ENCODE measurements around the gene AGER.

The AGER gene

DNA sequence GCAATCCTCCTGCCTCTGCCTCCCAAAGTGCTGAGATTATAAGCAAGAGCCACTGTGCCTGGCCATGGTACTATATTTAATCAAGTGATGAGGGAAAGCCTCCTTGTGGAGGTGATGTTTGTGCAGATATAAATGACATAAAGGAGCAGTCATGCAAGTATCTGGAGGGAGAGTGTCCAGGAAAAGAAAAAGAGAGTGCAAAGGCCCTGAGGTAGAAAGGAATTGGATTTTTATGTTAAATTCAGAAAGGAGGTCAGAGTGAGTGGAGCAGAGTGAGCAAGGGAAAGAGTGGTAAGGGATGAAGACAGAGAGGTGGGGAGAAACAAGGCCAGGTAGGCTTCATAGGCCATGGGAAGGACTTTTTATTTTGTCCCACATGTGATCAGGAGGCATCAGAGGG, 46.6 kb downstream of the AGER start:
- Histone ChIP-seq H3K4me2 (ENCODE audit: insufficient read depth, low read length) (no peak overlapping the region), H3K9me3 (ENCODE audit: insufficient read depth, low read length, severe bottlenecking) (no peaks in the 10 kb centered on the region), H4K20me1 (ENCODE audit: insufficient read depth, low read length) (no peaks in the 10 kb centered on the region), H2AFZ (ENCODE audit: low read depth, low read length) (no peak overlapping the region), H3K79me2 (ENCODE audit: insufficient read depth, low read length) (no peaks in the 10 kb centered on the region), H3K4me3 (ENCODE audit: low read depth in 1 of 2, low read length in 2 of 2) (no peak overlapping the region), H3K36me3 (ENCODE audit: insufficient read depth, low read length) (no peaks in the 10 kb centered on the region), H3K27me3 (ENCODE audit: insufficient read depth, low read length, poor library complexity) (no peaks in the 10 kb centered on the region), H3K27ac (ENCODE audit: low read length) (no peak overlapping the region), H3K4me1 (ENCODE audit: insufficient read depth, low read length) (no peaks in the 10 kb centered on the region), H3K9ac (ENCODE audit: low read depth, low read length) (no peak overlapping the region)
- DNase-seq (no peak), ATAC-seq (ENCODE audit: insufficient read depth, low read depth) (no peak)
- TF ChIP-seq, protein P1, sequence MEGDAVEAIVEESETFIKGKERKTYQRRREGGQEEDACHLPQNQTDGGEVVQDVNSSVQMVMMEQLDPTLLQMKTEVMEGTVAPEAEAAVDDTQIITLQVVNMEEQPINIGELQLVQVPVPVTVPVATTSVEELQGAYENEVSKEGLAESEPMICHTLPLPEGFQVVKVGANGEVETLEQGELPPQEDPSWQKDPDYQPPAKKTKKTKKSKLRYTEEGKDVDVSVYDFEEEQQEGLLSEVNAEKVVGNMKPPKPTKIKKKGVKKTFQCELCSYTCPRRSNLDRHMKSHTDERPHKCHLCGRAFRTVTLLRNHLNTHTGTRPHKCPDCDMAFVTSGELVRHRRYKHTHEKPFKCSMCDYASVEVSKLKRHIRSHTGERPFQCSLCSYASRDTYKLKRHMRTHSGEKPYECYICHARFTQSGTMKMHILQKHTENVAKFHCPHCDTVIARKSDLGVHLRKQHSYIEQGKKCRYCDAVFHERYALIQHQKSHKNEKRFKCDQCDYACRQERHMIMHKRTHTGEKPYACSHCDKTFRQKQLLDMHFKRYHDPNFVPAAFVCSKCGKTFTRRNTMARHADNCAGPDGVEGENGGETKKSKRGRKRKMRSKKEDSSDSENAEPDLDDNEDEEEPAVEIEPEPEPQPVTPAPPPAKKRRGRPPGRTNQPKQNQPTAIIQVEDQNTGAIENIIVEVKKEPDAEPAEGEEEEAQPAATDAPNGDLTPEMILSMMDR (IDR thresholded peaks at IDR 0.05; ENCODE audit: borderline replicate concordance, extremely low read depth, low read length, poor library complexity, severe bottlenecking): no peak

DNA sequence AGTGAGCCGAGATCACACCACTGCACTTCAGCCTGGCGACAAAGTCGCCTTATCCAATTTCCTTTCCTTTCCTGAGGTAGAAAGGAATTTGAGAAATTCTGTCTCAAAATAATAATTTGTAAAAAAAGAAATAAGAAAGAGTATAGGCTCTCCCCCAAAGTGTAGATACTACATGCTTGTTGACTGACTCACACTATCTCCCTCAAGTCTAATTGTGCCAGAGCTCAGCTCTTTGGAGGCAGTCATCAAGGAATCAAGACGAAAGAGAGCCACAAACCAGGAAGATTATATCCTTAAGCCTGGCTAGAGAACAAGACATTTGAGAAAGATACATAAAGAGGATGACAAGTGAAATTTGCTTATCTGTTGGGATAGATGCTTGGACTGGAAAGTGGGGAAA, 50.3 kb downstream of the AGER start:
- DNase-seq (no peak), ATAC-seq (ENCODE audit: insufficient read depth, low read depth) (no peak)
- no peaks in the 10 kb centered on the region for H3K27me3 ChIP-seq (ENCODE audit: insufficient read depth, low read length, poor library complexity)
- peaks cover 11% of the 10 kb centered on the region for H3K79me2 ChIP-seq (ENCODE audit: insufficient read depth, low read length)
- no peaks in the 10 kb centered on the region for H4K20me1 ChIP-seq (ENCODE audit: insufficient read depth, low read length)
- no peak overlapping the region for H3K4me3 ChIP-seq (ENCODE audit: low read depth in 1 of 2, low read length in 2 of 2)
- no peaks in the 10 kb centered on the region for H3K9me3 ChIP-seq (ENCODE audit: insufficient read depth, low read length, severe bottlenecking)
- peaks cover 16% of the 10 kb centered on the region for H3K4me1 ChIP-seq (ENCODE audit: insufficient read depth, low read length)
- no peak overlapping the region for H2AFZ ChIP-seq (ENCODE audit: low read depth, low read length)
- no peak overlapping the region for H3K9ac ChIP-seq (ENCODE audit: low read depth, low read length)
- TF ChIP-seq EZH2 (IDR thresholded peaks at IDR 0.05; ENCODE audit: borderline replicate concordance, low read depth, low read length, severe bottlenecking): no peak
- TF ChIP-seq, protein P1 (IDR thresholded peaks at IDR 0.05; ENCODE audit: borderline replicate concordance, extremely low read depth, low read length, poor library complexity, severe bottlenecking): no peak
- no peak overlapping the region for H3K27ac ChIP-seq (ENCODE audit: low read length)
- H3K36me3 ChIP-seq (ENCODE audit: insufficient read depth, low read length): 0 out of 2 replicates have a peak, but pooled peaks cover 4% of the 10 kb centered on the region
- no peak overlapping the region for H3K4me2 ChIP-seq (ENCODE audit: insufficient read depth, low read length)

DNA sequence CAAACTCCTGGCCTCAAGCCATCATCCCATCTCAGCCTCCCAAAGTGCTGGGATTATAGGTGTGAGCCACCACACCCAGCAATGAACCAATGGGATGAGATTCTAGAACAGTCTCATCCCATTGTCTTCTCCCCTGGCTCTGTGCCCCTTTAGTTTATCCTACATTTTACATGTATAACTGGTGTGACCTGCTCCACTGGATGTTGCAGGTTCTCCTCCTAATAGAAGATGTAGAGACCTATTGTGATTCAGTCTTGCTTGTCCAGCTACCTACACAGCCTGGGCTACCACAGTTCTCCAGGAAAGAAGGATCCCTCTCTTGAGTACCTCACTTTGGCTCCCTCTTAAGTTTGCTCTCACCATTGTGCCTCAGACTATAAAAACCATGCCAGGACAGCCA, 51.9 kb downstream of the AGER start:
- peaks cover 6% of the 10 kb centered on the region; the same call in 1 of the 2 replicates for H3K36me3 ChIP-seq (ENCODE audit: insufficient read depth, low read length)

More for the DNA sequence above, 51.9 kb downstream of the AGER start:
- ATAC-seq (ENCODE audit: insufficient read depth, low read depth) (no peak), DNase-seq (no peak)
- Histone ChIP-seq H4K20me1 (ENCODE audit: insufficient read depth, low read length) (no peaks in the 10 kb centered on the region), H3K27ac (ENCODE audit: low read length) (no peak overlapping the region), H3K27me3 (ENCODE audit: insufficient read depth, low read length, poor library complexity) (no peaks in the 10 kb centered on the region), H3K79me2 (ENCODE audit: insufficient read depth, low read length) (peaks cover 25% of the 10 kb centered on the region), H3K9ac (ENCODE audit: low read depth, low read length) (no peak overlapping the region), H3K4me2 (ENCODE audit: insufficient read depth, low read length) (no peak overlapping the region), H2AFZ (ENCODE audit: low read depth, low read length) (no peak overlapping the region), H3K9me3 (ENCODE audit: insufficient read depth, low read length, severe bottlenecking) (no peaks in the 10 kb centered on the region), H3K4me3 (ENCODE audit: low read depth in 1 of 2, low read length in 2 of 2) (no peak overlapping the region), H3K4me1 (ENCODE audit: insufficient read depth, low read length) (peaks cover 26% of the 10 kb centered on the region)
- TF ChIP-seq, protein P1 (IDR thresholded peaks at IDR 0.05; ENCODE audit: borderline replicate concordance, extremely low read depth, low read length, poor library complexity, severe bottlenecking): no peak
- no peak for TF ChIP-seq EZH2 (IDR thresholded peaks at IDR 0.05; ENCODE audit: borderline replicate concordance, low read depth, low read length, severe bottlenecking)
